Measurements from ENCODE around the gene SEMA6A. TPM values are rescaled to one million over a fixed set of nuclear protein-coding genes. Genes with fewer than 3 reads are reported as not detected.
A peak's percentile ranks its signal among the peaks of the same experiment; 100 is the strongest.

Gene SEMA6A
- total and polyA plus RNA-seq, 2 of the 13 experiments (the other 11 are each of a cell fraction or from before 2014, with no cell fraction given): 5.1 to 6.5 TPM

GRCh38 chr5:116524966-116525365, 49.7 kb downstream of the SEMA6A start (continued):
- peak; percentile 75 for TF ChIP-seq SOX5 (CRISPR knock-in tag; IDR thresholded peaks at IDR 0.05; ENCODE audit: borderline replicate concordance)
- TF ChIP-seq ZNF503 (CRISPR knock-in tag; IDR thresholded peaks at IDR 0.05): peak; percentile 86; the same call in 1 of the 2 replicates
- TF ChIP-seq, protein P1, sequence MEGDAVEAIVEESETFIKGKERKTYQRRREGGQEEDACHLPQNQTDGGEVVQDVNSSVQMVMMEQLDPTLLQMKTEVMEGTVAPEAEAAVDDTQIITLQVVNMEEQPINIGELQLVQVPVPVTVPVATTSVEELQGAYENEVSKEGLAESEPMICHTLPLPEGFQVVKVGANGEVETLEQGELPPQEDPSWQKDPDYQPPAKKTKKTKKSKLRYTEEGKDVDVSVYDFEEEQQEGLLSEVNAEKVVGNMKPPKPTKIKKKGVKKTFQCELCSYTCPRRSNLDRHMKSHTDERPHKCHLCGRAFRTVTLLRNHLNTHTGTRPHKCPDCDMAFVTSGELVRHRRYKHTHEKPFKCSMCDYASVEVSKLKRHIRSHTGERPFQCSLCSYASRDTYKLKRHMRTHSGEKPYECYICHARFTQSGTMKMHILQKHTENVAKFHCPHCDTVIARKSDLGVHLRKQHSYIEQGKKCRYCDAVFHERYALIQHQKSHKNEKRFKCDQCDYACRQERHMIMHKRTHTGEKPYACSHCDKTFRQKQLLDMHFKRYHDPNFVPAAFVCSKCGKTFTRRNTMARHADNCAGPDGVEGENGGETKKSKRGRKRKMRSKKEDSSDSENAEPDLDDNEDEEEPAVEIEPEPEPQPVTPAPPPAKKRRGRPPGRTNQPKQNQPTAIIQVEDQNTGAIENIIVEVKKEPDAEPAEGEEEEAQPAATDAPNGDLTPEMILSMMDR (CRISPR knock-in tag; IDR thresholded peaks at IDR 0.05): peak; percentile 14; the same call in 1 of the 2 replicates
- TF ChIP-seq FLYWCH1 (CRISPR knock-in tag; IDR thresholded peaks at IDR 0.05): no peak
- TF ChIP-seq TBX2 (CRISPR knock-in tag; IDR thresholded peaks at IDR 0.05; ENCODE audit: borderline replicate concordance): peak; percentile 59; the same call in 1 of the 2 replicates
- peak; percentile 90; the same call in 1 of the 2 replicates for TF ChIP-seq AHDC1 (CRISPR knock-in tag; IDR thresholded peaks at IDR 0.05; ENCODE audit: borderline replicate concordance)
- TF ChIP-seq, protein P2, sequence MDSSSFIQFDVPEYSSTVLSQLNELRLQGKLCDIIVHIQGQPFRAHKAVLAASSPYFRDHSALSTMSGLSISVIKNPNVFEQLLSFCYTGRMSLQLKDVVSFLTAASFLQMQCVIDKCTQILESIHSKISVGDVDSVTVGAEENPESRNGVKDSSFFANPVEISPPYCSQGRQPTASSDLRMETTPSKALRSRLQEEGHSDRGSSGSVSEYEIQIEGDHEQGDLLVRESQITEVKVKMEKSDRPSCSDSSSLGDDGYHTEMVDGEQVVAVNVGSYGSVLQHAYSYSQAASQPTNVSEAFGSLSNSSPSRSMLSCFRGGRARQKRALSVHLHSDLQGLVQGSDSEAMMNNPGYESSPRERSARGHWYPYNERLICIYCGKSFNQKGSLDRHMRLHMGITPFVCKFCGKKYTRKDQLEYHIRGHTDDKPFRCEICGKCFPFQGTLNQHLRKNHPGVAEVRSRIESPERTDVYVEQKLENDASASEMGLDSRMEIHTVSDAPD (CRISPR knock-in tag; IDR thresholded peaks at IDR 0.05): 0 out of 2 replicates have a peak, but pooled peaks have one; percentile 23
- TF ChIP-seq PTBP1 (IDR thresholded peaks at IDR 0.05; ENCODE audit: low read depth, low read length, poor library complexity, severe bottlenecking): no peak
- no peak for TF ChIP-seq MTA3 (CRISPR knock-in tag; IDR thresholded peaks at IDR 0.05)
- 0 out of 2 replicates have a peak, but pooled peaks have one; percentile 60 for TF ChIP-seq MIER3 (CRISPR knock-in tag; IDR thresholded peaks at IDR 0.05; ENCODE audit: borderline replicate concordance)
- TF ChIP-seq ZNF614 (CRISPR knock-in tag; IDR thresholded peaks at IDR 0.05; ENCODE audit: borderline replicate concordance): no peak
- peak; percentile 67 for TF ChIP-seq HDAC2 (CRISPR knock-in tag; IDR thresholded peaks at IDR 0.05)
- peak; percentile 73 for TF ChIP-seq PAXIP1 (CRISPR knock-in tag; conservative IDR thresholded peaks at IDR 0.05)
- TF ChIP-seq PHF21A (CRISPR knock-in tag; IDR thresholded peaks at IDR 0.05): peak; percentile 42; the same call in 1 of the 2 replicates

Measured in HepG2 (cell line).